Calu3 (cell line): ENCODE results near the gene OR2A14. TPM values are rescaled to one million over a fixed set of nuclear protein-coding genes. Genes with fewer than 3 reads are reported as not detected.
"Not testable (repeated sequence)": the region's sequence is repeated elsewhere in the genome, so short reads cannot be mapped to it uniquely, and the experiment has no call there.

Experiments used
- BruUV-seq: library from RNA; stranded (reverse); fragments of 400-500 nt; replicated peaks from 2 replicates; lab custom pipeline; 2021; lab: Mats Ljungman, UMichigan
- CTCF ChIA-PET: fragments of 300-600 bp; sonication (Branson Sonifier 250); formaldehyde crosslinking; loops from one replicate; lab custom pipeline; 2022; ENCODE audit warnings: antibody characterized with exemption; lab: Charles Lee
- DNase-seq: peaks from one replicate; pipeline ENCODE4 v3.0.0; 2022
- H3K27ac Mint-ChIP-seq: one replicate; pipeline ENCODE4 v1.8.0; 2022; ENCODE audit warnings: mixed read lengths; ENCODE audit not compliant: unreplicated experiment
- H3K27me3 Mint-ChIP-seq: one replicate; pipeline ENCODE4 v1.8.0; 2022; ENCODE audit warnings: mixed read lengths; ENCODE audit not compliant: unreplicated experiment
- H3K36me3 Mint-ChIP-seq: one replicate; pipeline ENCODE4 v1.8.0; 2022; ENCODE audit warnings: mild to moderate bottlenecking, moderate library complexity, mixed read lengths; ENCODE audit not compliant: insufficient read depth, unreplicated experiment
- H3K4me1 Mint-ChIP-seq: one replicate; pipeline ENCODE4 v1.8.0; 2022; ENCODE audit warnings: mild to moderate bottlenecking, low read depth, mixed read lengths; ENCODE audit not compliant: unreplicated experiment
- H3K4me3 Mint-ChIP-seq: one replicate; pipeline ENCODE4 v1.8.0; 2022; ENCODE audit warnings: mild to moderate bottlenecking, low read depth, moderate library complexity, mixed read lengths; ENCODE audit not compliant: unreplicated experiment
- H3K9me3 Mint-ChIP-seq: one replicate; pipeline ENCODE4 v1.8.0; 2022; ENCODE audit warnings: low read depth, mixed read lengths; ENCODE audit not compliant: unreplicated experiment
- intact Hi-C: fragments of 100-400 bp; cut with micrococcal nuclease; formaldehyde crosslinking; loops from one replicate; pipeline ENCODE4 v1.10.0; 2022; ENCODE audit not compliant: unreplicated experiment
- total RNA-seq: library from RNA; stranded (reverse); gene quantifications from 2 replicates; pipeline ENCODE4 v1.2.3, GENCODE V29; 2022
- TF ChIP-seq, protein P1 (sequence below): fragments of 200-600 bp; IDR thresholded peaks from one replicate; pipeline ENCODE4 v1.8.0; 2022; ENCODE audit warnings: antibody characterized with exemption; ENCODE audit not compliant: unreplicated experiment

OR2A14 gene
- total RNA-seq, 1 experiment from 2014 or later, result not detected

- H3K27me3 Mint-ChIP-seq, result no peaks in the 10 kb centered on the region
- no peak overlapping the region for H3K27ac Mint-ChIP-seq
- no peaks in the 10 kb centered on the region for H3K9me3 Mint-ChIP-seq
- H3K4me3 Mint-ChIP-seq, result no peak overlapping the region
- DNase-seq, result no peak
- no peaks in the 10 kb centered on the region for H3K4me1 Mint-ChIP-seq
- H3K36me3 Mint-ChIP-seq, result no peaks in the 10 kb centered on the region
- CTCF ChIA-PET, result no interaction called here
- no TSS peak for BruUV-seq
- TF ChIP-seq, protein P1, sequence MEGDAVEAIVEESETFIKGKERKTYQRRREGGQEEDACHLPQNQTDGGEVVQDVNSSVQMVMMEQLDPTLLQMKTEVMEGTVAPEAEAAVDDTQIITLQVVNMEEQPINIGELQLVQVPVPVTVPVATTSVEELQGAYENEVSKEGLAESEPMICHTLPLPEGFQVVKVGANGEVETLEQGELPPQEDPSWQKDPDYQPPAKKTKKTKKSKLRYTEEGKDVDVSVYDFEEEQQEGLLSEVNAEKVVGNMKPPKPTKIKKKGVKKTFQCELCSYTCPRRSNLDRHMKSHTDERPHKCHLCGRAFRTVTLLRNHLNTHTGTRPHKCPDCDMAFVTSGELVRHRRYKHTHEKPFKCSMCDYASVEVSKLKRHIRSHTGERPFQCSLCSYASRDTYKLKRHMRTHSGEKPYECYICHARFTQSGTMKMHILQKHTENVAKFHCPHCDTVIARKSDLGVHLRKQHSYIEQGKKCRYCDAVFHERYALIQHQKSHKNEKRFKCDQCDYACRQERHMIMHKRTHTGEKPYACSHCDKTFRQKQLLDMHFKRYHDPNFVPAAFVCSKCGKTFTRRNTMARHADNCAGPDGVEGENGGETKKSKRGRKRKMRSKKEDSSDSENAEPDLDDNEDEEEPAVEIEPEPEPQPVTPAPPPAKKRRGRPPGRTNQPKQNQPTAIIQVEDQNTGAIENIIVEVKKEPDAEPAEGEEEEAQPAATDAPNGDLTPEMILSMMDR, result no peak
- intact Hi-C loops, result loop anchor here (5.0 kb wide), 1 partner anchor 263 kb away; no protein-coding TSS in a partner anchor
Measured at GRCh38 chr7:144174613-144175012, 51.6 kb downstream of the OR2A14 start.

- not testable (repeated sequence) for DNase-seq, H3K4me3 Mint-ChIP-seq, H3K4me1 Mint-ChIP-seq, H3K36me3 Mint-ChIP-seq, BruUV-seq, H3K9me3 Mint-ChIP-seq, H3K27me3 Mint-ChIP-seq, H3K27ac Mint-ChIP-seq
- intact Hi-C loops, result loop anchor here (5.0 kb wide), 1 partner anchor 259 kb away; no protein-coding TSS in a partner anchor
- CTCF ChIA-PET, result interaction anchor here (0.7 kb wide), 1 partner anchor 276 kb away, joined by 3 read pairs; the partner anchor contains the start of gene TCAF1
Measured at GRCh38 chr7:144178380-144179164, 55.6 kb downstream of the OR2A14 start.

DNA sequence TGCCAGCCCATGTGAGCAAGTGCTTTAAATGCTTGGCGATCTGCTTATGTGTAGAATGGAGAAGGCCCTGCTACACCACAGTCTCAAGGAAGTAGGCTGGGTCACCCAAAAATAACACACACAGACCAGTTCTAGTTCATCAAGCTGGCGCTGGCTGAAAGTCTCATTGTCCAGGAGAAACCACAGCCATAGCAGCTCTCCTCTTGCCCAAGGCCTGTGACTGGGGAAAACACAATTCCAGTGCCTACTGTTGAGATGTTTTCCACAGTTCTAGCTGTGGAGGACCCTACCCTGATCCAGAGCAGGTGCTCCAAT lies 56.1 kb downstream of the OR2A14 start:
- H3K36me3 Mint-ChIP-seq, BruUV-seq, H3K9me3 Mint-ChIP-seq, H3K4me1 Mint-ChIP-seq, H3K4me3 Mint-ChIP-seq, DNase-seq, H3K27me3 Mint-ChIP-seq, CTCF ChIA-PET, H3K27ac Mint-ChIP-seq: not testable (repeated sequence)
- intact Hi-C loops, result loop anchor here (5.0 kb wide), 1 partner anchor 258 kb away; no protein-coding TSS in a partner anchor

Other genes with a start within 250 kb of the OR2A14 start
- gene TCAF1, start 221.0 kb upstream of the OR2A14 start, total RNA-seq, result 26.7 and 27.1 TPM in 2 replicates
- not detected in 2 replicates for gene OR2F2, start 187.9 kb upstream of the OR2A14 start, total RNA-seq
- gene OR2F1, start 168.3 kb upstream of the OR2A14 start, total RNA-seq, result not detected in 2 replicates
- not detected in 2 replicates for gene OR6B1, start 122.9 kb upstream of the OR2A14 start, total RNA-seq
- not detected in 2 replicates for gene OR2A5, start 74.2 kb upstream of the OR2A14 start, total RNA-seq
- not detected in 2 replicates for gene OR2A25, start 53.4 kb upstream of the OR2A14 start, total RNA-seq
- not detected in 2 replicates for gene OR2A12, start 36.9 kb upstream of the OR2A14 start, total RNA-seq
- gene OR2A2, start 13.6 kb upstream of the OR2A14 start, total RNA-seq, result not detected in 2 replicates
- gene CTAGE4, start 60.3 kb downstream of the OR2A14 start, total RNA-seq, result 20.0 and 20.7 TPM in 2 replicates
- 11.8 and 13.7 TPM in 2 replicates for gene ARHGEF35, start 72.7 kb downstream of the OR2A14 start, total RNA-seq
- not detected in 2 replicates for gene OR2A42, start 116.4 kb downstream of the OR2A14 start, total RNA-seq
- 16.3 and 18.9 TPM in 2 replicates for gene OR2A7, start 141.6 kb downstream of the OR2A14 start, total RNA-seq
- 3.9 and 4.3 TPM in 2 replicates for gene CTAGE8, start 146.1 kb downstream of the OR2A14 start, total RNA-seq
- not detected in 2 replicates for gene OR2A1, start 189.2 kb downstream of the OR2A14 start, total RNA-seq
- 51.5 and 59.4 TPM in 2 replicates for gene ARHGEF5, start 232.2 kb downstream of the OR2A14 start, total RNA-seq